Measurements from ENCODE around the gene CDC123.

GRCh38 chr10:12214093-12214492, 18.1 kb downstream of the CDC123 start:
- TF ChIP-seq CTCF (optimal IDR thresholded peaks at IDR 0.05 in 1 of 3, IDR thresholded peaks at IDR 0.05 in 1 of 3, conservative IDR thresholded peaks at IDR 0.05 in 1 of 3; ENCODE audit: extremely low read depth in 1 of 3, insufficient read depth in 2 of 3, low read length in 3 of 3) (no peak), EZH2 (IDR thresholded peaks at IDR 0.05; ENCODE audit: low read length) (no peak)

All from keratinocyte (primary cell).